H9 (cell line): Measurements from ENCODE around the gene ERP27. TPM values are rescaled to one million over a fixed set of nuclear protein-coding genes. Genes with fewer than 3 reads are reported as not detected.
A peak's percentile ranks its signal among the peaks of the same experiment; 100 is the strongest.

Experiments used
- DNase-seq: peaks from one replicate; pipeline ENCODE4 v3.0.0-alpha.2; 2017
- H2AFZ ChIP-seq: one replicate; pipeline ENCODE4 v1.6.1; 2013; ENCODE audit warnings: mild to moderate bottlenecking, low read length, control low read depth, moderate library complexity
- H2AK5ac ChIP-seq: 2 replicates; pipeline ENCODE4 v1.6.1; 2013; ENCODE audit warnings: low read length, control low read depth, mixed read lengths; ENCODE audit not compliant: insufficient read length
- H2BK120ac ChIP-seq: one replicate; pipeline ENCODE4 v1.6.1; 2013; ENCODE audit warnings: low read depth, mild to moderate bottlenecking, low read length, control low read depth, inconsistent platforms; ENCODE audit not compliant: poor library complexity, severe bottlenecking
- H2BK12ac ChIP-seq: 2 replicates; pipeline ENCODE4 v1.6.1; 2013; ENCODE audit warnings: low read length, control low read depth, mixed read lengths, low read depth; ENCODE audit not compliant: insufficient read length
- H2BK15ac ChIP-seq: 2 replicates; pipeline ENCODE4 v1.6.1; 2013; ENCODE audit warnings: low read depth, low read length, control low read depth
- H2BK20ac ChIP-seq: one replicate; pipeline ENCODE4 v1.6.1; 2013; ENCODE audit warnings: low read depth, mild to moderate bottlenecking, low read length, control low read depth, inconsistent platforms; ENCODE audit not compliant: poor library complexity, severe bottlenecking
- H2BK5ac ChIP-seq: 2 replicates; pipeline ENCODE4 v1.6.1; 2013; ENCODE audit warnings: low read length, control low read depth, mixed read lengths; ENCODE audit not compliant: insufficient read length
- H3K14ac ChIP-seq: 2 replicates; pipeline ENCODE4 v1.6.1; 2013; ENCODE audit warnings: low read length, control low read depth; ENCODE audit not compliant: insufficient read depth
- H3K18ac ChIP-seq: 2 replicates; pipeline ENCODE4 v1.6.1; 2013; ENCODE audit warnings: low read depth, mild to moderate bottlenecking, mixed read lengths, low read length, control low read depth; ENCODE audit not compliant: insufficient read length
- H3K23ac ChIP-seq: 2 replicates; pipeline ENCODE4 v1.6.1; 2013; ENCODE audit warnings: low read length, control low read depth, mixed read lengths, low read depth; ENCODE audit not compliant: insufficient read length
- H3K23me2 ChIP-seq: 2 replicates; pipeline ENCODE4 v1.6.1; 2013; ENCODE audit warnings: low read depth, mild to moderate bottlenecking, mixed read lengths, low read length, control low read depth; ENCODE audit not compliant: insufficient read length, poor library complexity, severe bottlenecking
- H3K27ac ChIP-seq: 2 replicates; pipeline ENCODE4 v1.5.1; 2013; ENCODE audit warnings: low read length, control low read depth, mixed read lengths, low read depth; ENCODE audit not compliant: insufficient read length
- H3K27me3 ChIP-seq: 2 replicates; pipeline ENCODE4 v1.6.1; 2013; ENCODE audit warnings: low read length, control low read depth, inconsistent platforms; ENCODE audit not compliant: insufficient read depth
- H3K4ac ChIP-seq: 2 replicates; pipeline ENCODE4 v1.6.1; 2013; ENCODE audit warnings: low read depth, mild to moderate bottlenecking, control low read depth, inconsistent platforms, low read length, moderate library complexity
- H3K4me1 ChIP-seq: 2 replicates; pipeline ENCODE4 v1.6.1; 2013; ENCODE audit warnings: low read length, control low read depth, inconsistent platforms; ENCODE audit not compliant: insufficient read depth
- H3K4me2 ChIP-seq: 2 replicates; pipeline ENCODE4 v1.6.1; 2013; ENCODE audit warnings: low read length, control low read depth, mixed read lengths; ENCODE audit not compliant: insufficient read length, insufficient read depth
- H3K56ac ChIP-seq: 2 replicates; pipeline ENCODE4 v1.6.1; 2013; ENCODE audit warnings: low read depth, mild to moderate bottlenecking, mixed read lengths, low read length, control low read depth; ENCODE audit not compliant: insufficient read length
- H3K79me1 ChIP-seq: 2 replicates; pipeline ENCODE4 v1.6.1; 2013; ENCODE audit warnings: low read depth, mild to moderate bottlenecking, moderate library complexity, low read length, control low read depth, inconsistent platforms; ENCODE audit not compliant: insufficient read depth, poor library complexity, severe bottlenecking
- H3K79me2 ChIP-seq: 2 replicates; pipeline ENCODE4 v1.6.1; 2013; ENCODE audit warnings: low read length, control low read depth, inconsistent platforms; ENCODE audit not compliant: insufficient read depth
- H3K9ac ChIP-seq: 2 replicates; pipeline ENCODE4 v1.6.1; 2013; ENCODE audit warnings: low read length, control low read depth, mixed read lengths; ENCODE audit not compliant: insufficient read length; ENCODE audit errors: extremely low read depth
- H3K9me3 ChIP-seq: one replicate; pipeline ENCODE4 v1.6.1; 2013; ENCODE audit warnings: low read depth, low read length, inconsistent platforms; ENCODE audit not compliant: control insufficient read depth
- H3T11ph ChIP-seq: one replicate; pipeline ENCODE4 v1.6.1; 2013; ENCODE audit warnings: mild to moderate bottlenecking, low read length, control low read depth, inconsistent platforms
- H4K20me1 ChIP-seq: one replicate; pipeline ENCODE4 v1.6.1; 2013; ENCODE audit not compliant: control insufficient read depth, insufficient read length, insufficient read depth
- H4K5ac ChIP-seq: 2 replicates; pipeline ENCODE4 v1.6.1; 2013; ENCODE audit warnings: low read depth, mild to moderate bottlenecking, mixed read lengths, low read length, control low read depth; ENCODE audit not compliant: insufficient read length
- H4K8ac ChIP-seq: replicated peaks from 2 replicates; pipeline ENCODE4 v1.6.1; 2013; ENCODE audit warnings: low read length, control low read depth, mixed read lengths, low read depth; ENCODE audit not compliant: insufficient read length
- H4K91ac ChIP-seq: 2 replicates; pipeline ENCODE4 v1.6.1; 2013; ENCODE audit warnings: low read depth, mild to moderate bottlenecking, moderate library complexity, mixed read lengths, low read length, control low read depth; ENCODE audit not compliant: insufficient read length
- H3K27ac Mint-ChIP-seq, 3 experiments: 2 replicates in 2 of 3; 3 replicates in 1 of 3; pipeline ENCODE4 v1.8.0; 2020 to 2021; ENCODE audit warnings: mixed read lengths in 3 of 3, mild to moderate bottlenecking in 1 of 3, moderate library complexity in 1 of 3
- H3K27me3 Mint-ChIP-seq: 2 replicates; pipeline ENCODE4 v1.8.0; 2021; ENCODE audit warnings: low read depth, mild to moderate bottlenecking, moderate library complexity, mixed read lengths
- H3K36me3 Mint-ChIP-seq, 3 experiments: 2 replicates in 2 of 3; 3 replicates in 1 of 3; pipeline ENCODE4 v1.8.0; 2020 to 2021; ENCODE audit warnings: low read depth in 3 of 3, mixed read lengths in 3 of 3; ENCODE audit not compliant: insufficient read depth in 1 of 3
- H3K4me1 Mint-ChIP-seq, 2 experiments: 2 replicates each; pipeline ENCODE4 v1.8.0; 2020; ENCODE audit warnings: mixed read lengths in 2 of 2
- H3K4me3 Mint-ChIP-seq, 2 experiments: 2 replicates in 1 of 2; 3 replicates in 1 of 2; pipeline ENCODE4 v1.8.0; 2020 to 2021; ENCODE audit warnings: mild to moderate bottlenecking in 2 of 2, mixed read lengths in 2 of 2, moderate library complexity in 1 of 2
- H3K9me3 Mint-ChIP-seq, 2 experiments: 2 replicates in 1 of 2; 3 replicates in 1 of 2; pipeline ENCODE4 v1.8.0; 2020; ENCODE audit warnings: mild to moderate bottlenecking in 2 of 2, mixed read lengths in 2 of 2, moderate library complexity in 1 of 2
- CTCF ChIP-seq: fragments of 200-600 bp; sonication (generic); conservative IDR thresholded peaks from 3 replicates; pipeline ENCODE4 v1.8.0; 2021; ENCODE audit warnings: antibody characterized with exemption, mild to moderate bottlenecking
- WGBS: extraction: QIAGEN DNeasy Blood & Tissue Kit; methylation state at CpG from one replicate; pipeline ENCODE4 v1.1.7; 2013; ENCODE audit warnings: missing lambda C conversion rate, low lambda C conversion rate, mixed read lengths; ENCODE audit not compliant: insufficient read length; ENCODE audit errors: extremely low coverage; 5-methylcytosine and 5-hydroxymethylcytosine counted together
- total RNA-seq: library from RNA; stranded (reverse); gene quantifications from 2 replicates; pipeline ENCODE4 v1.2.1, GENCODE V29; 2021

ERP27 gene
- total RNA-seq, 1 experiment from 2014 or later, result not detected

GRCh38 chr12:14910090-14910915 lies 28.0 kb downstream of the ERP27 start:
- no peak overlapping the region for H2BK15ac ChIP-seq
- no peak overlapping the region for H3K9ac ChIP-seq
- H3K14ac ChIP-seq, result no peak overlapping the region
- no peak overlapping the region for H2AFZ ChIP-seq
- H2BK20ac ChIP-seq, result no peak overlapping the region
- no peaks in the 10 kb centered on the region for H3K36me3 Mint-ChIP-seq
- no peak overlapping the region for H3K4me2 ChIP-seq
- no peaks in the 10 kb centered on the region for H3K79me2 ChIP-seq
- no peaks in the 10 kb centered on the region for H3K9me3 ChIP-seq
- no peak overlapping the region for H3K18ac ChIP-seq
- no peak for TF ChIP-seq CTCF
- H4K8ac ChIP-seq, result no peak overlapping the region
- no peaks in the 10 kb centered on the region for H3K9me3 Mint-ChIP-seq
- H3K4me3 Mint-ChIP-seq, result no peak overlapping the region
- no peak overlapping the region for H2BK120ac ChIP-seq
- H2BK5ac ChIP-seq, result no peak overlapping the region
- no peak overlapping the region for H3K56ac ChIP-seq
- no peaks in the 10 kb centered on the region for H3K27me3 Mint-ChIP-seq
- no peak overlapping the region for H4K5ac ChIP-seq
- DNase-seq, result no peak
- H3K27ac ChIP-seq, result no peak overlapping the region
- no peaks in the 10 kb centered on the region for H3K79me1 ChIP-seq
- no peaks in the 10 kb centered on the region for H3K23me2 ChIP-seq
- no CpG with 5 or more reads among the region's 5 CpGs for WGBS
- no peak overlapping the region for H3K23ac ChIP-seq
- no peak overlapping the region for H2AK5ac ChIP-seq
- H4K20me1 ChIP-seq, result no peaks in the 10 kb centered on the region
- H2BK12ac ChIP-seq, result no peak overlapping the region
- H4K91ac ChIP-seq, result no peak overlapping the region
- no peaks in the 10 kb centered on the region for H3K4me1 ChIP-seq
- H3T11ph ChIP-seq, result no peak overlapping the region
- H3K4me1 Mint-ChIP-seq, result no peaks in the 10 kb centered on the region
- no peaks in the 10 kb centered on the region for H3K27me3 ChIP-seq
- no peak overlapping the region for H3K4ac ChIP-seq
- H3K27ac Mint-ChIP-seq, result 0 out of 7 replicates have a peak overlapping the region, but pooled peaks of 1 of the 3 experiments have one; percentile 27
